Activated T-helper 9 cell treated with anti-CD3 and anti-CD28 coated beads, Interleukin-2, amount 50 U/mL, for 16 hours (primary cell): ENCODE data around the gene IRX3.

Experiments used
- DNase-seq: peaks from one replicate; pipeline ENCODE4 v3.0.0-alpha.2; 2020; ENCODE audit warnings: low read depth

Gene IRX3

DNA sequence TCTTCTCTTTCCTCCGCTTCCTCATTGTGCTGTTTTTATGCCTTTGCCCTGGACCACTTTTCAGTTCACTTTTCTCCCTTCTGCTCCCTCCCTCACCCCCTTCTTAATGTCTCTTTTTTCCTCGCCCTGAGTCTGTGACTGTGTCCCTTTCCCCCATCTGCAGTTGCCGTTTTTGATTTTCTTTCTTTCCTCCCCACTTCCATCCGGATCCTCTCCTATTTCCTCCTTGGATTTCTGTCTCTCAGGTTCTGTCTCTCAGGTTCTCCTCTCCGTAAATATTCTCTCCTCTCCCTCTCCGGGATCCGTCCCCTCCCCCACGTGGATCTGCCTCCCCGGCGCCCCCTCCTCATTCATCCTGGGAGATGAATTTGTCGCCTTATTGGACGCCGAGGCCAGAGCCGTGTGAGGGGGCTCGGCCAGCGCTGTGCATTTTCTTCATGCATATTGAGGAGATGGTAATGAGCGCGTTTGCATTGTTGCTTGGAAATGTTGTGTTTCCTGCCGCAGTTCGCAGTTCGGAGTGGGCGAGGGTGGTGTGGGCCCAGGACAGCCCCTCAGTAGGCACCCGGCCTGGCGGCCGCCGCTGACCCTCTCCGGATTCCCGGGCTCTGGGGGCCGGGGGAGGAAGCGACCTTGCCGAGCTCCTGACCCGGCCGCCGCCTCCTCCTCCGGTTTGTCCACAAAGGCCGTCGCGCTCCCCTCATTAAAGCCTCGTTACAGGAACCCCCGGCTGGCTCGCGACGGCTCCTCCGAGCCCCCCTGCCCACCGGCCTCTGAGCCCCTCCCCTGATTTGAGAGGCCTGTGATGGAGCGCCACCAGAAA lies 4.5 kb upstream of the IRX3 start:
- no peak for DNase-seq

GRCh38 chr16:54289945-54290832 lies 3.6 kb upstream of the IRX3 start:
- no peak for DNase-seq

DNA sequence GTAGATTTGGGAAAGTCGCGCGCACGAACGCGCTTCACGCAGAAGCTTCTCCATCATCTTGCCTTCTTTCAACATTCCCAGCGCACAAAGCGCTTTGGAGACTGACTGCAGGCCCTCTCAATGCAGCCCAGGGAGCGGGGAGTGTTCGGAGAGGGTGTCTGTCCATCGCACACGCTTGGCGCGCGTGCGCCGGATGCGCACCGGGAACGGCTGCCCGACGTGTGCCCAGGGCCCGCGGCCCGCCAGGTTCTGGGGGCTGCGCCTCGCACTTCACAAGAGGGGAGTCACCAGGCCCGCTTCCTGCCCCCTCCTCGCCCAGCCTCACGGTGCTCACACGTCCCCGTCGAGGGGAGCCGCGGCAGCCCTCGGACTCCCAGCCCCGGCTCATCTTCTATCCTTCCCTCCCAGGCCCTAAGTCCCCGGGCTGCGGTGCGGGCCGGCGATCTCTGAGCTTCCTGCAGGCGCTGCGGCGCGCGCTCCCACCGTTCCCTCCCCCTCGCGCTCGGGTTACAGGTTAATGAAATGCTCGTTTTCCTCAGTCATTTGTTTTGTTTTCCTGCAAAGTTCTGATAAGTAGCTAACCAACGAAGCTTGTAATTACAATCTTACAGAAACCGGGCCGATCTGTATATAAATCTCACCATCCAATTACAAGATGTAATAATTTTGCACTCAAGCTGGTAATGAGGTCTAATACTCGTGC lies 2.8 kb upstream of the IRX3 start:
- no peak for DNase-seq

GRCh38 chr16:54288835-54289241 lies 2.3 kb upstream of the IRX3 start:
- no peak for DNase-seq

- no peak for DNase-seq
Observed at GRCh38 chr16:54288030-54288834, 1.6 kb upstream of the IRX3 start.

GRCh38 chr16:54287131-54288029 lies 793 bp upstream of the IRX3 start:
- no peak for DNase-seq

DNA sequence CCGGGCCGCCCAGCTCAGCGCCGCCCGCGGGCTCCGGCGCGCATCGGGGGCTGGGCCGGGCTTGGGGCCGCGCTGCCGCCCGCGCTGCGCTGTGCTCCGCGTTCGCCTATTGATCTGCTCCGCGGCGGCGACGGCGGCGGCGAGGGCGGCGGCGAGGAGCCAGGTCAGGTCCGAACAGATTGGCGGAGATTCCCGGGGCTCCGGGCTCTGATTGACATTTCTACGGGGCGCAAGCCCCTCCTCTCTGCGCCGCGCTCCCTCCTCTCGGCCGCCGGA lies 559 bp downstream of the IRX3 start:
- no peak for DNase-seq

- DNase-seq, result no peak
Observed at GRCh38 chr16:54285414-54286089, 1.0 kb downstream of the IRX3 start.

DNA sequence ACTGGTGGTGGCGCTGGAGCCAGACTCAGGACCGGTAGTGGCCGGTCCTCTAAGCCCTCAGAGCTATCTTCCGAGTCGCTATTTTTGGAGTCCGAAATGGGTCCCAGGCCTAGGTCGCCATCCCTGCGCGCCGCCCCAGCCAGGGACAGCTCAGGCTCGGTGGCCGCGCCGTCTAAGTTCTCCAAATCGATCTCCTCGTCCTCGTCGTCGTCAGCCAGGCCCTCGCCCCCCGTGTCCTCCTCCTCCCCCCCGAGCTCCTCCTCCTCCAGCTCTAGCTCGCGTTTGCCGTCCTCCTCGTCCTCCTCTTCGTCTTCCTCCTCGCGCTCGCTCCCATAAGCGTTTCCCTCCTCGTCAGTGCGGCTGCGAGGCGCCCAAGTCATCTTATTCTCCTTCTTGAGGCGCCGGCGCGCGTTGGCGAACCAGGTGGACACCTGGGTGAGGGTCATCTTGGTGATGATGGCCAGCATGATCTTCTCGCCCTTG lies 1.6 kb downstream of the IRX3 start:
- DNase-seq, result no peak

- DNase-seq, result no peak
Observed at GRCh38 chr16:54284319-54284930, 2.2 kb downstream of the IRX3 start.

GRCh38 chr16:54283725-54284318 lies 2.8 kb downstream of the IRX3 start:
- no peak for DNase-seq

DNA sequence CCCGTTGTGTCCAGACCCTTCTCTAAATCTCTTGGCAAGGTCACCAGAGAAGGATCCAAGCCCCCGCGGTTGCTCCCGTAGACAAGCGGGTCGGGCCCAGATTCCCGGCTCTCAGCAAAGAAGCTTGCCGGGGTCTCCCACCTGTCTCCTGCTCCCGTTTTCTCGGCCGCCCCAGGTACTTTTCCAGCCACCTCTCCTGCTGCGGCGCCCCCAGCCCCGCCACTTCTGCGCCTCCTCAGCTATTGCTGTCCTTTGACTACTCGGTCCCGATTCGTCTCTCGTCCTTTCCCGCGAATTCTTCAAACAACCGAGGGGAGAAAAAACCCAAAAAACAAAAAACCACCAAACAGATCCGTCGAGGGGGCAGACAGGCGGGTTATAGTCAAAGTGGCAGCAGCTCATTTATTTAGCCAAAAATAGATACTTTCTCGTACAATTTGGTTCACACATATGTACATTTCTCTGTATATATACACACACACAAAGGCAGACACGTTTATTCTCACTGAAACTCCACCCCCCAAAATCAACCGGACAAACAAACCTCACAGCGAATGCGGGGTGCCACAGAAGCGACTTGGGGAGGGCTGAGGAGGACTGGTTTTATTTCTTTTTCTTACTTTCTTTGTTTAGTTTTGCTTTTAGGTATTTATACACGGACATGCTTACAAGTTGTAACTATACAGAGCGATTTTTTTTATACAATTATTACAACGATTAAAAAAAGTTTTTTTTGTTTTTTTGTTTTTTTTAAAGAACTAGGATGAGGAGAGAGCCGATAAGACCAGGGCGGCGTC lies 3.5 kb downstream of the IRX3 start:
- no peak for DNase-seq

DNA sequence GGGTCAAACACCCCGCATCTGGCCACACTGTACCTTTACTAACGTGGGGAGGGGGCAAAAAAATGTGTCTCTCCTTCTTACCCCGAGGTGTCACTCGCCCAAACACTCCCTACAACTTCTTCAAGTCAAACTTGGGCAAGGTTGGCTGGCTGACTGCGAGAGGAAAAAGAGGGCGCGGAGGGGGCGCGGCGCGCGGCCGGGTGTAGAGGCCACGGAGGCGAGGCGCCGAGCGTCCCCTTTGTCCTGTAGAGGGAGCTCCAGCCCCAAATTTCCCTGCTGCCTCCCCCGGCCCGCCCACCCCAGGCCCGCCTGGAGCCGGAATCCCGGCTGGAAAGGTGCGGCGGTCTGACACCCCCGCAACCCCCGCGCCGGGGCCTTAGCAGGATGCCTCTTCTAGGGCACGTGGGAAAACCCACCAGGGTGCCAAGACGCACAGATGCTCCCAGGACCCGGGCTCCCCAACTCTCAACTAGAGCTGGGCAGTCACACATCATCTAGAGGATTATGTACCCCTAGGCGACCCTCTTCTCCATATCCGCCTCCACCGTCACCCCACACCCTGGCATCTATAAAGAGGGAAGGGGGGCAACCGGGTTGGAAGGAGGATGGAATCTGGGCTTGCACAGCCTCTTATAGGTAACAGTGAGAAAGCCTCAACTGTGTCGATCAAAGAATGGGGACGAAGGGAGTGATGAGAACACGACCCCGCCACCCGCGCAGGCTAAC lies 4.2 kb downstream of the IRX3 start:
- DNase-seq, result no peak

DNA sequence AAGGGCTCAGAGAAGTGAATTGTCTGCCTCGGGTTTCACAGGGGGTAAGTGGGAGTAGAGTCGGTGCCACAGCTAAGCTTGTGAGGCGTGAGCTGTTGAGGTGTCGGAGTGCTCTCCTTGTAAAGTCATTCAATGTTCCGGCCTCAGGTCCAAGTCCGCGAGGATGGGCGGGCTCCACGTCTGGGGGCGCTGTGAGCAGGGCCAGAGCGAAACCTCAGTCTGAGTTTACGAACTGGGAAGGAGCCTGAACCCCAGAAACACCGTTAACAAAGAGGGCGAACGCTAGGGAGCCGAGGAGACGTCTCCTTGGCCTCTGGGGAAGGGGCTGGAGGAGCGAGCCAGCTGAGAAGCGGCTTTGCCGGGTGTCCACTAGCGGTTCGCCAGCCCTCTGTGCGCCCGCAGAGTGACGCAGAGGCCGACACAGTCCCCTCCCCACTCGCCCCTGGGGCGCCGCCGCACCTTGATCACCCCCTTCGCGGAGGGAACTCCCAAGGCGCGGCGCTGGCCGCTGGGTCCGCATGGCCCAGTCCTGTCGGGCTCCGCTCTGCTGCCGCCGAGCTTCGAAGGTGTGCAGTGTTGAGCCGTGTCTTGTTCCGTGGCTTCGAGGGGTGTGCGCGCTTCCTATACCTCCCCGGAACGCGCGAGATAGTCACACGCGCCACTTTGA lies 4.9 kb downstream of the IRX3 start:
- DNase-seq, result no peak

DNA sequence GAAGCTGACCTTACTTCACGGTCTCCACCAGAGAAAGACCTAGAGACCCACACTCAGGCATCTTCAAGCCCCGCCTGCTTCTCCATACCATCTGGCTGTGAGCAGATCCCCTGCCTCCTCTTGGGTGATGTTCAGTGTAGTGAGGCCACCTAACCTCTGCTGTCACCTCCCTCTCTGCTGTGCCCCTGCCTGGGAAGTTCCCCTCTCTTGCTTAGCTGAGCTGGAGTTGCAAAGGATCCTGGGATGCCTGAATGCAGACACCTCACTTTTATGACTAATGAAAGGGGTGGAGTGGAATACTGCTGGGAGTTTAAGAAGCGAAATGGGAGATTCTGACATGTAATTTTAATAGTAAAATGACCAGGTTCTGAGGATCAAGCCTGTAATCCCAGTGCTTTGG lies 5.8 kb downstream of the IRX3 start:
- DNase-seq, result no peak

- no peak for DNase-seq
Observed at GRCh38 chr16:54277845-54278703, 8.5 kb downstream of the IRX3 start.
